H1 (cell line): Measurements from ENCODE around the gene EXOG. TPM values are rescaled to one million over a fixed set of nuclear protein-coding genes. Genes with fewer than 3 reads are reported as not detected.

Experiments
- CTCF ChIA-PET: fragments of 300-600 bp; sonication (Branson Sonifier 250); formaldehyde crosslinking; loops from one replicate; lab custom pipeline; 2021; ENCODE audit not compliant: partially characterized antibody; lab: Charles Lee
- POLR2A ChIA-PET: fragments of 300-600 bp; sonication (Branson Sonifier 250); formaldehyde crosslinking; loops from one replicate; lab custom pipeline; 2021; ENCODE audit warnings: inconsistent platforms; ENCODE audit not compliant: partially characterized antibody; lab: Charles Lee
- DNase-seq, 2 experiments: peaks; one replicate each; pipeline versions ENCODE4 v3.0.0 to v3.0.0-alpha.2; 2010 to 2022; ENCODE audit warnings: low spot score in 2 of 2, low read depth in 1 of 2, mixed read lengths in 1 of 2
- FAIRE-seq: peaks from 2 replicates; lab custom pipeline; 2011; peaks lifted over from hg19 to GRCh38; lab: Jason Lieb, UNC
- H2AFZ ChIP-seq: 2 replicates; pipeline ENCODE4 v1.8.1; 2012; ENCODE audit warnings: low read length, inconsistent platforms
- H2AK5ac ChIP-seq: 2 replicates; pipeline ENCODE4 v1.6.1; 2013; ENCODE audit warnings: low read depth, low read length
- H2BK120ac ChIP-seq: replicated peaks from 2 replicates; pipeline ENCODE3; 2013; ENCODE audit warnings: low read depth, low read length, inconsistent platforms
- H2BK12ac ChIP-seq: 2 replicates; pipeline ENCODE4 v1.6.1; 2013; ENCODE audit warnings: low read depth, low read length
- H2BK15ac ChIP-seq: 2 replicates; pipeline ENCODE4 v1.6.1; 2013; ENCODE audit warnings: low read length
- H2BK20ac ChIP-seq: 2 replicates; pipeline ENCODE4 v1.6.1; 2013; ENCODE audit warnings: low read length
- H2BK5ac ChIP-seq: 2 replicates; pipeline ENCODE4 v1.6.1; 2013; ENCODE audit warnings: low read depth, low read length
- H3K14ac ChIP-seq: 2 replicates; pipeline ENCODE4 v1.6.1; 2013; ENCODE audit warnings: inconsistent platforms; ENCODE audit not compliant: insufficient read length
- H3K18ac ChIP-seq: 2 replicates; pipeline ENCODE4 v1.6.1; 2013; ENCODE audit warnings: low read length; ENCODE audit errors: extremely low read depth
- H3K23ac ChIP-seq: 2 replicates; pipeline ENCODE4 v1.6.1; 2013; ENCODE audit warnings: inconsistent platforms; ENCODE audit not compliant: insufficient read length
- H3K23me2 ChIP-seq: 2 replicates; pipeline ENCODE4 v1.6.1; 2013; ENCODE audit warnings: low read depth, low read length
- H3K27ac ChIP-seq: 2 replicates; pipeline ENCODE4 v1.6.1; 2011; ENCODE audit warnings: low read depth, low read length, inconsistent platforms
- H3K27me3 ChIP-seq, 4 experiments: replicated peaks in 1 of 4; 1 replicate in 1 of 4; 2 replicates in 3 of 4; pipeline versions ENCODE4 v1.6.1 to v1.8.1; 2011 to 2013; ENCODE audit warnings: low read length in 3 of 4, mild to moderate bottlenecking in 3 of 4, inconsistent platforms in 2 of 4, mixed read lengths in 2 of 4, moderate library complexity in 1 of 4; ENCODE audit not compliant: control insufficient read depth in 3 of 4, insufficient read depth in 3 of 4; ENCODE audit errors: extremely low read depth in 1 of 4
- H3K36me3 ChIP-seq, 4 experiments: 2 replicates each; pipeline versions ENCODE4 v1.6.1 to v1.8.1; 2011 to 2013; ENCODE audit warnings: mild to moderate bottlenecking in 4 of 4, low read length in 3 of 4, moderate library complexity in 2 of 4, control low read depth in 1 of 4, inconsistent platforms in 1 of 4; ENCODE audit not compliant: insufficient read depth in 4 of 4, control insufficient read depth in 2 of 4
- H3K4ac ChIP-seq: replicated peaks from 2 replicates; pipeline ENCODE3; 2013; ENCODE audit warnings: low read length, low read depth, mixed read lengths, inconsistent platforms; ENCODE audit not compliant: insufficient read length
- H3K4me1 ChIP-seq, 4 experiments: replicated peaks in 1 of 4; 1 replicate in 1 of 4; 2 replicates in 3 of 4; pipeline versions ENCODE4 v1.6.1 to v1.8.1; 2011 to 2013; ENCODE audit warnings: low read length in 3 of 4, inconsistent platforms in 2 of 4, mixed read lengths in 1 of 4; ENCODE audit not compliant: insufficient read depth in 4 of 4, control insufficient read depth in 3 of 4
- H3K4me2 ChIP-seq, 2 experiments: 2 replicates each; pipeline versions ENCODE4 v1.6.1 to v1.8.1; 2011 to 2013; ENCODE audit warnings: low read depth in 2 of 2, low read length in 2 of 2, control low read depth in 1 of 2, inconsistent platforms in 1 of 2, mild to moderate bottlenecking in 1 of 2; ENCODE audit not compliant: insufficient read depth in 1 of 2
- H3K4me3 ChIP-seq, 4 experiments: fragments of 200-600, 300-600 bp in 1 of 4; sonication (generic), shearing (Covaris generic), sonication (Bioruptor Twin) in 1 of 4; 2 replicates each; pipeline versions ENCODE4 v1.5.1 to v1.8.1; 2011 to 2016; ENCODE audit warnings: low read length in 4 of 4, low read depth in 3 of 4, control low read depth in 2 of 4, inconsistent platforms in 2 of 4, mild to moderate bottlenecking in 2 of 4, mixed read lengths in 1 of 4, moderate library complexity in 1 of 4; ENCODE audit not compliant: insufficient read depth in 2 of 4; ENCODE audit errors: extremely low read depth in 1 of 4
- H3K56ac ChIP-seq: replicated peaks from 2 replicates; pipeline ENCODE3; 2013; ENCODE audit warnings: low read depth, mild to moderate bottlenecking, mixed read lengths, low read length, inconsistent platforms; ENCODE audit not compliant: insufficient read length
- H3K79me1 ChIP-seq: 2 replicates; pipeline ENCODE4 v1.6.1; 2013; ENCODE audit warnings: low read depth, low read length, control low read depth
- H3K79me2 ChIP-seq, 2 experiments: 2 replicates each; pipeline versions ENCODE4 v1.6.1 to v1.8.1; 2012 to 2013; ENCODE audit warnings: low read length in 2 of 2, mild to moderate bottlenecking in 2 of 2, inconsistent platforms in 1 of 2; ENCODE audit not compliant: insufficient read depth in 2 of 2, control insufficient read depth in 1 of 2
- H3K9ac ChIP-seq, 4 experiments: replicated peaks in 1 of 4; 1 replicate in 1 of 4; 2 replicates in 3 of 4; pipeline versions ENCODE4 v1.6.1 to v1.8.1; 2011 to 2013; ENCODE audit warnings: low read depth in 3 of 4, low read length in 3 of 4, control low read depth in 2 of 4, mild to moderate bottlenecking in 2 of 4, moderate library complexity in 2 of 4, inconsistent platforms in 1 of 4; ENCODE audit errors: extremely low read depth in 1 of 4
- H3K9me3 ChIP-seq, 2 experiments: 2 replicates each; pipeline versions ENCODE4 v1.6.1 to v1.8.1; 2012 to 2013; ENCODE audit warnings: mild to moderate bottlenecking in 2 of 2, moderate library complexity in 2 of 2, control low read depth in 1 of 2, inconsistent platforms in 1 of 2, low read depth in 1 of 2, low read length in 1 of 2, mixed read lengths in 1 of 2; ENCODE audit not compliant: insufficient read depth in 2 of 2
- H4K20me1 ChIP-seq, 2 experiments: replicated peaks in 1 of 2; 2 replicates each; pipeline versions ENCODE3 to v1.8.1; 2011 to 2013; ENCODE audit warnings: inconsistent platforms in 2 of 2, low read length in 2 of 2, mild to moderate bottlenecking in 1 of 2; ENCODE audit not compliant: insufficient read depth in 2 of 2, control insufficient read depth in 1 of 2
- H4K5ac ChIP-seq: 2 replicates; pipeline ENCODE4 v1.6.1; 2013; ENCODE audit warnings: low read length, low read depth, mixed read lengths, inconsistent platforms; ENCODE audit not compliant: insufficient read length
- H4K8ac ChIP-seq: 2 replicates; pipeline ENCODE4 v1.8.0; 2013; ENCODE audit warnings: mild to moderate bottlenecking, moderate library complexity, low read length, inconsistent platforms; ENCODE audit not compliant: insufficient read depth; ENCODE audit errors: extremely low read depth
- H4K91ac ChIP-seq: replicated peaks from 2 replicates; pipeline ENCODE3; 2013; ENCODE audit warnings: low read length, mixed read lengths, inconsistent platforms; ENCODE audit not compliant: insufficient read length
- ASH2L ChIP-seq: fragments of 200-600, 300-600 bp; sonication (generic); IDR thresholded peaks from one replicate; pipeline ENCODE4 v1.7.1; 2017; ENCODE audit warnings: low read length
- ATF2 ChIP-seq: IDR thresholded peaks from 2 replicates; pipeline ENCODE4 v1.6.1; 2012; ENCODE audit warnings: low read length, inconsistent platforms
- BCL11A ChIP-seq, 2 experiments: IDR thresholded peaks; one replicate each; pipeline ENCODE4 v1.6.1; 2011; ENCODE audit warnings: low read depth in 2 of 2, low read length in 2 of 2, mild to moderate bottlenecking in 2 of 2
- CHD2 ChIP-seq: IDR thresholded peaks from 2 replicates; pipeline ENCODE4 v1.6.1; 2012; ENCODE audit warnings: low read length, improper control_type of control experiment
- EZH2 ChIP-seq: fragments of 200-600 bp; sonication (generic); IDR thresholded peaks from 2 replicates; pipeline ENCODE4 v1.7.1; 2012; ENCODE audit warnings: low read depth, mild to moderate bottlenecking, moderate library complexity, low read length, inconsistent platforms; ENCODE audit not compliant: severe bottlenecking
- FOSL1 ChIP-seq: IDR thresholded peaks from 2 replicates; pipeline ENCODE4 v1.6.1; 2011; ENCODE audit warnings: mild to moderate bottlenecking, low read depth, low read length, moderate library complexity; ENCODE audit not compliant: insufficient read depth
- GTF2F1 ChIP-seq: IDR thresholded peaks from 2 replicates; pipeline ENCODE4 v1.6.1; 2012; ENCODE audit warnings: low read depth, low read length, improper control_type of control experiment, borderline replicate concordance
- HDAC6 ChIP-seq: IDR thresholded peaks from one replicate; pipeline ENCODE4 v1.7.1; 2012; ENCODE audit warnings: low read depth, mild to moderate bottlenecking, inconsistent platforms, low read length, moderate library complexity
- JUND ChIP-seq: IDR thresholded peaks from 2 replicates; pipeline ENCODE4 v1.6.1; 2011; ENCODE audit warnings: mild to moderate bottlenecking, improper control_type of control experiment, low read length
- POLR2AphosphoS5 ChIP-seq: IDR thresholded peaks from 2 replicates; pipeline ENCODE4 v1.6.1; 2011; ENCODE audit warnings: low read depth, low read length
- SP1 ChIP-seq: IDR thresholded peaks from 2 replicates; pipeline ENCODE4 v1.6.1; 2011; ENCODE audit warnings: low read depth, low read length
- TAF7 ChIP-seq: optimal IDR thresholded peaks from 2 replicates; pipeline ENCODE3; 2011; ENCODE audit warnings: low read depth, mild to moderate bottlenecking, inconsistent platforms, low read length, moderate library complexity, borderline replicate concordance
- TBP ChIP-seq: IDR thresholded peaks from 2 replicates; pipeline ENCODE4 v1.6.1; 2011; ENCODE audit warnings: low read depth, low read length, improper control_type of control experiment
- WGBS, 2 experiments: shearing (Covaris generic) in 1 of 2; methylation state at CpG; one replicate each; pipeline versions ENCODE4 v1.1.6 to v1.1.7; 2013 to 2015; ENCODE audit warnings: low lambda C conversion rate in 2 of 2, mixed read lengths in 2 of 2, inconsistent platforms in 1 of 2, low coverage in 1 of 2, missing lambda C conversion rate in 1 of 2; ENCODE audit not compliant: insufficient replicate concordance in 2 of 2, insufficient coverage in 1 of 2, insufficient read length in 1 of 2; ENCODE audit errors: extremely low coverage in 1 of 2, missing lambda C conversion rate in 1 of 2; 5-methylcytosine and 5-hydroxymethylcytosine counted together
- polyA plus RNA-seq, 7 experiments: library from polyadenylated mRNA; depleted of rRNA in 3 of 7; stranded (reverse) in 5 of 7; unstranded in 2 of 7; fragments of >200 nt in 5 of 7; fragments of 200-250 nt in 2 of 7; gene quantifications; 1 replicate in 5 of 7; 2 replicates in 1 of 7; 4 replicates in 1 of 7; pipeline versions ENCODE4 v1.2.1 to v1.2.3, GENCODE V29; 2011 to 2013; ENCODE audit warnings: missing spikeins in 2 of 7, mixed read lengths in 2 of 7
- total RNA-seq: library from RNA; stranded (reverse); fragmentation: NEBNext Ultra II Directional; extraction: Animal tissue kit (Norgen Biotek cat#: 25700); gene quantifications from 2 replicates; pipeline ENCODE4 v1.2.1, GENCODE V29; 2021

The EXOG gene
- total and polyA plus RNA-seq, 2 of the 8 experiments (the other 6 are each of a cell fraction or from before 2014, with no cell fraction given), result 7.2 to 12.9 TPM

- Histone ChIP-seq H2AK5ac (no peak overlapping the region), H3K14ac (no peak overlapping the region), H2AFZ (no peak overlapping the region), H4K8ac (no peak overlapping the region), H3K9me3 (no peaks in the 10 kb centered on the region), H3K27ac (no peak overlapping the region), H2BK20ac (no peak overlapping the region), H3K56ac (no peak overlapping the region), H2BK15ac (no peak overlapping the region), H3K36me3 (peaks cover 0 to 3% (median 0%) of the 10 kb centered on the region in 4 experiments; a peak in 2 of 8 replicates), H3K18ac (no peak overlapping the region), H3K79me1 (no peaks in the 10 kb centered on the region), H4K20me1 (no peaks in the 10 kb centered on the region), H3K4me1 (no peaks in the 10 kb centered on the region), H3K4me2 (no peak overlapping the region), H3K23me2 (no peaks in the 10 kb centered on the region), H4K5ac (no peak overlapping the region), H2BK5ac (no peak overlapping the region), H3K9ac (no peak overlapping the region), H3K4me3 (no peak overlapping the region), H3K79me2 (no peaks in the 10 kb centered on the region), H3K27me3 (no peaks in the 10 kb centered on the region), H3K23ac (no peak overlapping the region), H2BK12ac (no peak overlapping the region), H4K91ac (no peak overlapping the region), H3K4ac (no peak overlapping the region), H2BK120ac (no peak overlapping the region)
- FAIRE-seq (no peak), DNase-seq (no peak)
- WGBS, 2 experiments, result 100% methylated on average over 1 of the region's 1 CpG; no CpG with 5 or more reads in 1 of the 2 experiments
- ChIA-PET POLR2A (interaction anchor here (0.9 kb wide), 1 partner anchor 11 kb away, joined by 3 read pairs; no protein-coding TSS in a partner anchor), CTCF (interaction anchor here (0.5 to 4.1 kb wide), 16 partner anchors 11 to 938 kb away, joined by 3 to 16 read pairs (median 5); no protein-coding TSS in a partner anchor)
- no peak for TF ChIP-seq ASH2L
- TF ChIP-seq ATF2, result no peak
- no peak for TF ChIP-seq TBP
- no peak for TF ChIP-seq EZH2
- no peak for TF ChIP-seq POLR2AphosphoS5
- TF ChIP-seq HDAC6, result no peak
- no peak for TF ChIP-seq JUND
- no peak for TF ChIP-seq FOSL1
- no peak for TF ChIP-seq TAF7
- no peak for TF ChIP-seq SP1
- TF ChIP-seq GTF2F1, result no peak
- TF ChIP-seq CHD2, result no peak
- no peak for TF ChIP-seq BCL11A (IDR thresholded peaks at IDR 0.05; ENCODE audit: low read depth in 2 of 2, low read length in 2 of 2)
Observed at GRCh38 chr3:38558864-38559263, 62.7 kb downstream of the EXOG start.
